ENCODE results near the gene PHACTR3. TPM values are rescaled to one million over a fixed set of nuclear protein-coding genes. Genes with fewer than 3 reads are reported as not detected.

PHACTR3 gene
- total RNA-seq, 1 donor from 2014 or later: 8.7 TPM

GRCh38 chr20:59748619-59749191, 144.4 kb downstream of the PHACTR3 start:
- H3K4me3 Mint-ChIP-seq (ENCODE audit: unreplicated experiment): no peak overlapping the region

GRCh38 chr20:59749301-59749700, 145.0 kb downstream of the PHACTR3 start:
- TF ChIP-seq, protein P1, sequence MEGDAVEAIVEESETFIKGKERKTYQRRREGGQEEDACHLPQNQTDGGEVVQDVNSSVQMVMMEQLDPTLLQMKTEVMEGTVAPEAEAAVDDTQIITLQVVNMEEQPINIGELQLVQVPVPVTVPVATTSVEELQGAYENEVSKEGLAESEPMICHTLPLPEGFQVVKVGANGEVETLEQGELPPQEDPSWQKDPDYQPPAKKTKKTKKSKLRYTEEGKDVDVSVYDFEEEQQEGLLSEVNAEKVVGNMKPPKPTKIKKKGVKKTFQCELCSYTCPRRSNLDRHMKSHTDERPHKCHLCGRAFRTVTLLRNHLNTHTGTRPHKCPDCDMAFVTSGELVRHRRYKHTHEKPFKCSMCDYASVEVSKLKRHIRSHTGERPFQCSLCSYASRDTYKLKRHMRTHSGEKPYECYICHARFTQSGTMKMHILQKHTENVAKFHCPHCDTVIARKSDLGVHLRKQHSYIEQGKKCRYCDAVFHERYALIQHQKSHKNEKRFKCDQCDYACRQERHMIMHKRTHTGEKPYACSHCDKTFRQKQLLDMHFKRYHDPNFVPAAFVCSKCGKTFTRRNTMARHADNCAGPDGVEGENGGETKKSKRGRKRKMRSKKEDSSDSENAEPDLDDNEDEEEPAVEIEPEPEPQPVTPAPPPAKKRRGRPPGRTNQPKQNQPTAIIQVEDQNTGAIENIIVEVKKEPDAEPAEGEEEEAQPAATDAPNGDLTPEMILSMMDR (IDR thresholded peaks at IDR 0.05; ENCODE audit: unreplicated experiment): no peak
- Mint-ChIP-seq H3K27me3 (ENCODE audit: unreplicated experiment) (no peaks in the 10 kb centered on the region), H3K4me1 (ENCODE audit: unreplicated experiment) (peaks cover 4% of the 10 kb centered on the region), H3K4me3 (ENCODE audit: unreplicated experiment) (no peak overlapping the region), H3K9me3 (ENCODE audit: unreplicated experiment) (no peaks in the 10 kb centered on the region), H3K36me3 (ENCODE audit: low read depth, unreplicated experiment) (no peaks in the 10 kb centered on the region), H3K27ac (ENCODE audit: unreplicated experiment) (no peak overlapping the region)
- no peak for DNase-seq (ENCODE audit: low spot score)

More at GRCh38 chr20:59748619-59749191, 144.4 kb downstream of the PHACTR3 start:
- Mint-ChIP-seq H3K9me3 (ENCODE audit: unreplicated experiment) (no peaks in the 10 kb centered on the region), H3K27me3 (ENCODE audit: unreplicated experiment) (no peaks in the 10 kb centered on the region), H3K4me1 (ENCODE audit: unreplicated experiment) (peaks cover 4% of the 10 kb centered on the region), H3K27ac (ENCODE audit: unreplicated experiment) (no peak overlapping the region), H3K36me3 (ENCODE audit: low read depth, unreplicated experiment) (no peaks in the 10 kb centered on the region)
- DNase-seq (ENCODE audit: low spot score): no peak
- TF ChIP-seq, protein P1 (IDR thresholded peaks at IDR 0.05; ENCODE audit: unreplicated experiment): no peak

DNA sequence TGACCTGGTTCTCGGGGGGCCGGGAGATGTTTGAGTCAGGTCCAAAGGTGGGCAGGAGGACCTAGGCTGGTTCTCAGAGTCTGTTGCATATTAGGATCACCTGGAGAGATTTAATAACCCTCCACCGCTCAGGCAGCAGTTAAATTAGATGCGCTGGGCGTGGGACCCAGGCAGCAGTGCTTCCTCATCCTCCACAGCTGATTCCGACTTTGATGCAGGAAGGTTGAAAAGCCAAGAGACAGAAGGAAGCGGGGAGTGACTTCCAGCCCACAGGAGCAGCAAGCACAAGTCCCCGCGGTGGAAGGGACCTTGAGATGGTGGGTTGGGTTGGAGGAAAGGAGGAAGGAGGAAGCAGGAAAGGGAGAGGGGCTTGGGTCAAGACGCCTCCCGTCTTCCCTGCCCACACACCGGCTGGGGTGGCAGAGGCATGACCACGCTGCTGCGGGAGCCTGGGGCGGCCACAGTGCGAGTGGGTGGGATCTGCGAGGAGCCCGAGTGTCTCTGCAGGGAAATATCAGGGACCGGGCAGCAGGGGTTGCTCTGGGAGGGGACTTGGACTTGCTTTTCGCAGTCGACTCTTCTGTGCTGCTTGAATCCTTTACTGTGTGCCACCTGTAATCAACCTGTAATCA, 146.0 kb downstream of the PHACTR3 start:
- H3K9me3 Mint-ChIP-seq (ENCODE audit: unreplicated experiment): no peaks in the 10 kb centered on the region
- H3K27me3 Mint-ChIP-seq (ENCODE audit: unreplicated experiment): no peaks in the 10 kb centered on the region
- H3K4me1 Mint-ChIP-seq (ENCODE audit: unreplicated experiment): peaks cover 4% of the 10 kb centered on the region
- no peaks in the 10 kb centered on the region for H3K36me3 Mint-ChIP-seq (ENCODE audit: low read depth, unreplicated experiment)
- no peak overlapping the region for H3K4me3 Mint-ChIP-seq (ENCODE audit: unreplicated experiment)
- no peak overlapping the region for H3K27ac Mint-ChIP-seq (ENCODE audit: unreplicated experiment)
- DNase-seq (ENCODE audit: low spot score): no peak
- TF ChIP-seq, protein P1 (IDR thresholded peaks at IDR 0.05; ENCODE audit: unreplicated experiment): no peak

DNA sequence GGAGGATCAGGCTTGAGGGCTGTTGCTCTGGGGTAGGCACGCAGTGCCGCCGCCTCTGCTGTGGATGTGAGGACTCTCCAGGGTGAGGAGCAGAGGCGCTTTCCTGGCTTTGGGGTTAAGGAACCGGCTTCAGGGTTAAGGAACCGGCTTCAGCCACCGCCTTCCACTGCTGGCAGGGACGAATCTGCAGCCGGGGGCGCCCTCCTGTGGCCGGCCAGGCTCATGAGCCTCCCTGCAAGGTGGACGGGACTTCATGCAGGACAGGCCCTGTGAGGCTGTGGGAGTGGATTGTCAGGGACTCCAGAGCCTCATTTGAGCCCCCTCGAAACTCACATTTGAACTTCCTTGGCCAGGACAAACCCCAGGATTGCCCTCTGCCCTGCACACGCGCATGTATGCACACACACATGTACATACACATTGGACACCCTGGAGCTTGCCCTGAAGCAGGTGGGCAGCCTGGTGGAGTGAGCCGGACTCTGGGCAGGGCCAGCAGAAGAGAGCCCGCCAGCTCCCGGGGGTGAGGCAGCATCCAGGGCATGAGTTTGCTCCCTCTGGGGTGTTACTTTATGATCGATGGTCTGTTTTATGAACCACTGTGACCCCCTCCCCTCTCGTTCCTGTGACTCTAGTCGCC, 146.9 kb downstream of the PHACTR3 start:
- Mint-ChIP-seq H3K27me3 (ENCODE audit: unreplicated experiment) (no peaks in the 10 kb centered on the region), H3K36me3 (ENCODE audit: low read depth, unreplicated experiment) (no peaks in the 10 kb centered on the region)

More for the DNA sequence above, 146.9 kb downstream of the PHACTR3 start:
- Mint-ChIP-seq H3K4me3 (ENCODE audit: unreplicated experiment) (no peak overlapping the region), H3K27ac (ENCODE audit: unreplicated experiment) (no peak overlapping the region), H3K4me1 (ENCODE audit: unreplicated experiment) (peaks cover 4% of the 10 kb centered on the region), H3K9me3 (ENCODE audit: unreplicated experiment) (no peaks in the 10 kb centered on the region)
- DNase-seq (ENCODE audit: low spot score): peak; percentile 90
- TF ChIP-seq, protein P1 (IDR thresholded peaks at IDR 0.05; ENCODE audit: unreplicated experiment): peak; percentile 77
